CD4-positive, alpha-beta T cell treated with Interferon alpha-2 for 1 hour (primary cell): ENCODE measurements around the gene NME2.

Experiments
- DNase-seq, 2 donors: peaks; one replicate each; pipeline ENCODE4 v3.0.0-alpha.2; 2020 to 2022

Gene NME2

DNA sequence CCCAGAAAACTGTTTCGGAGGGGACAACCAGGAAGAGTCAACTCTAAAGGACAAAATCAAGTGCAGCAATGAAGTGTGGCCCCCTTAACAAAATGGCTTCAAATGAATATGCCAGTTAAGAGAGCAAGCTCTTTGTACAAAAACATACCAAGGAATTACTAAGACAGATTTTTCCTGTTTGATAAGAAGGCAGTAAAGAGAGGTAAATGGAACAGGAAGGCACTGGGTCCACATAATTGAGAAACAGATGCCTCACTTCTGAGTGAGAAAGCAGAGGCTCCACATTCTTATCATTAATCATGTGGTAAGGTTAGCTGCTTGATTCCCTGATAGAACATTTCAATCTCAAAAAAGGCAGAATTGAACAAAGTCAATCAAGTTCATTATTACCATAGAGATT, 48.7 kb downstream of the NME2 start:
- DNase-seq: no peak

DNA sequence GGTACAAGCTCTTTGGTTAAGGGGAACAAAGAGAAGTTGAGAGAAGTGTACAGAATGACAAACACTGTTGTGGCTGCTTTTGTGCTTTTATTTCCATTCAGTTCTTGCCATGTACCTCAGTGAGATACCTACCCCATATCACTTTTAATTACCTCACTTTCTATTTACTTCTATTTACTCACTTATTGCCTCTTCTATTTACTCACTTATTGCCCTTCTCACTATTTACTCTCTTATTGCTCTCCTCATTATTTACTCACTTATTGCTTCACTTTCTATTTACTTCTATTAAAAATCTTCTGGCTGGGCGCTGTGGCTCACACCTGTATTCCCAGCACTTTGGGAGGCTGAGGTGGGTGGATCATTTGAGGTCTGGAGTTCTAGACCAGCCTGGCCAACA, 51.7 kb downstream of the NME2 start:
- DNase-seq: no peak

DNA sequence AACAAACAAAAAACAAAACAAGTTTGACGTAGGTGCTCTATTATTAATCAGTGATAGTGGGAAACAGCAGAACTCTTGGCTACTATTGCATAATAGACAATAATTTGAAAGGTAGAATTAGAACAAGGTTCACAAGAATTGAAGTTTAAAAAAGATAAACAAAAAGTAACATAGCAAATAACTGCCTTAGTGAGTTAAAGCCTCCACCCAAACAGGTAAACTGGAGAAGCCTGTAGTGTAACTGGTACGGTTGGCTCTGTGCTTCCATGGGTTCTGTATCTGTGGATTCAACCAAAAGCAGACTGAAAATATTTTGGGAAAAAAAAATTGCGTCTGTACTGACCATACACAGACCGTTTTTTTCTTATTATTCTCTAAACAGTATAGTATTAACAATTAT, 55.1 kb downstream of the NME2 start:
- no peak for DNase-seq
